Fibroblast of skin of left biceps (primary cell): ENCODE results near the gene RHOU.

Source experiments
- DNase-seq, 2 experiments: peaks; one replicate each; pipeline ENCODE4 v3.0.0-alpha.2; 2013; ENCODE audit warnings: low read depth in 2 of 2

Gene RHOU

GRCh38 chr1:228784181-228784580 lies 48.9 kb downstream of the RHOU start:
- DNase-seq: no peak

- no peak for DNase-seq
Measured at GRCh38 chr1:228785366-228786330, 50.4 kb downstream of the RHOU start.

DNA sequence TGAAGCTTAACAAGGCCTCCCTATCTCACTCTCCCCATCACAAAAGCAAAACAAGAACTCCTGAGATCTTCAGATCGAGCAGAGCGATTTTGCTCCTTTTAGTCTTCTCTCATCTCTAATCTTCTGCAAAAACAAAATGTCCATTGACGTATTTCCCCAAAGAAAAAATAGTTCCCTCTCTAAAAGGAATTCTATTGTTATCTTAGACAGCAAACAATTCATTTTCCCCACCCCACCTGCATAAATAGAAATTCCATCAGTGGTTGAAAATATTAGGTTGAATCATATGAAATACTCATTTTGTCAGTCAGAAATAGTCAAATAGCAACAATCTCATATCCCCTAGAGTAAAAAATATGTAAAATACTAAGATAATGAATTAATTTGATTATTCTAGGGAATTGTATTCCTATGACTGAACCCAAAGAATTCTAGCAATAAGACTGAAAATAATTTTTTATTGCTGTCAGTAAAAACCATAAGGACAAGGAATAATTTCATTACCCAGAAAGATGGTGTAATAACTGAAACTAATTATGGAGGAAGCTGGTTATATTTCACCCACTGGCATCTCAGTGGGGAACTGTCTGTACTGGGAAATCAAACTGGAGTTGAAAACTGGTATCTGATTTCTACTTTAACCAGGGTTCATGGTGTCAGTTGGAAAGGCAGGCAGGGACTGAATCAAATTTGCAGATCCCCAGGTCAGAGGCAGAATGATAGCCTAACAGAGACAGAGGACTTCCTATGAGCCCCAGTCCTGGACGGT lies 51.3 kb downstream of the RHOU start:
- no peak for DNase-seq

DNA sequence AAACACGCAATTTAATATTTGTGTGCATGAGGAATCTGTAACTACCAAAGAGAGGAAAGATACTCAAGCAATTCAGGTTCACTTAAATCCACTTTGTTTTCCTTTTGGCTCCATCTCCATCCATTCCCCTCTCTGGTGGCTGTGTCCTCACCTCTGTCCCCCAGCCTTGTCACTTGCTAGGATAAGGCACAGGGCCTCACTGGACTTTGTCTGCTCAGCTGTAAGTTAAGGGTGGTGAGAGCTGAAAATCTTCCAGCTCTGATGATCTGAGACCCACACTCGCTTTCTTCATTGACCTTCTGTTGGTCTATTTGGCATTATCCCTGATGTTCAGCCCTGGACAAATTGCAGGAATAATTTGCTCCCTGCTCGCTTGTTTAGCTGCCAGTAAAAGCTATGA lies 56.5 kb downstream of the RHOU start:
- no peak for DNase-seq

GRCh38 chr1:228792601-228793000 lies 57.3 kb downstream of the RHOU start:
- DNase-seq: no peak

GRCh38 chr1:228793032-228793431 lies 57.8 kb downstream of the RHOU start:
- DNase-seq: no peak

GRCh38 chr1:228794173-228794572 lies 58.9 kb downstream of the RHOU start:
- DNase-seq: no peak

GRCh38 chr1:228794810-228795209 lies 59.5 kb downstream of the RHOU start:
- DNase-seq: no peak

- no peak for DNase-seq
Measured at GRCh38 chr1:228795596-228795995, 60.3 kb downstream of the RHOU start.
